Trophoblast cell (in vitro differentiated cells and primary cell): Measurements from ENCODE around the gene CDC42BPB.

ENCODE experiments used
- DNase-seq, 2 donors: peaks; one replicate each; pipeline ENCODE4 v3.0.0-alpha.2; 2016
- H2AFZ ChIP-seq: 2 replicates; pipeline ENCODE4 v1.6.1; 2013; ENCODE audit warnings: low read length, moderate library complexity, mild to moderate bottlenecking; ENCODE audit not compliant: insufficient read depth, poor library complexity
- H2AK5ac ChIP-seq: 2 replicates; pipeline ENCODE4 v1.6.1; 2013; ENCODE audit warnings: mild to moderate bottlenecking, low read length
- H2BK120ac ChIP-seq: 2 replicates; pipeline ENCODE4 v1.6.1; 2013; ENCODE audit warnings: low read length, mild to moderate bottlenecking, moderate library complexity; ENCODE audit not compliant: insufficient read depth, poor library complexity
- H2BK12ac ChIP-seq: 2 replicates; pipeline ENCODE4 v1.6.1; 2013; ENCODE audit warnings: mild to moderate bottlenecking, low read length, moderate library complexity
- H2BK5ac ChIP-seq: 2 replicates; pipeline ENCODE4 v1.6.1; 2013; ENCODE audit warnings: low read length, low read depth, moderate library complexity, mild to moderate bottlenecking; ENCODE audit not compliant: poor library complexity
- H3K14ac ChIP-seq: 2 replicates; pipeline ENCODE4 v1.6.1; 2013; ENCODE audit warnings: mild to moderate bottlenecking, low read length
- H3K18ac ChIP-seq: 2 replicates; pipeline ENCODE4 v1.6.1; 2013; ENCODE audit warnings: mild to moderate bottlenecking, low read length
- H3K23ac ChIP-seq: 2 replicates; pipeline ENCODE4 v1.6.1; 2013; ENCODE audit warnings: low read length
- H3K27ac ChIP-seq: 2 replicates; pipeline ENCODE4 v1.5.1; 2013; ENCODE audit warnings: low read depth, mild to moderate bottlenecking, inconsistent platforms, low read length, moderate library complexity
- H3K27me3 ChIP-seq: 2 replicates; pipeline ENCODE4 v1.6.1; 2013; ENCODE audit warnings: inconsistent platforms, mild to moderate bottlenecking, low read length, moderate library complexity; ENCODE audit not compliant: insufficient read depth
- H3K36me3 ChIP-seq, 2 experiments: 1 replicate in 1 of 2; 2 replicates in 1 of 2; pipeline ENCODE4 v1.6.1; 2013; ENCODE audit warnings: low read length in 2 of 2, mild to moderate bottlenecking in 2 of 2, moderate library complexity in 1 of 2; ENCODE audit not compliant: insufficient read depth in 2 of 2, control insufficient read depth in 1 of 2
- H3K4ac ChIP-seq: 2 replicates; pipeline ENCODE4 v1.6.1; 2013; ENCODE audit warnings: low read depth, mild to moderate bottlenecking, low read length, moderate library complexity
- H3K4me1 ChIP-seq, 2 experiments: 1 replicate in 1 of 2; 2 replicates in 1 of 2; pipeline ENCODE4 v1.6.1; 2013; ENCODE audit warnings: low read length in 2 of 2, mild to moderate bottlenecking in 2 of 2, moderate library complexity in 1 of 2; ENCODE audit not compliant: insufficient read depth in 2 of 2, control insufficient read depth in 1 of 2
- H3K4me2 ChIP-seq: 2 replicates; pipeline ENCODE4 v1.6.1; 2013; ENCODE audit warnings: inconsistent platforms, mild to moderate bottlenecking, low read length, moderate library complexity
- H3K4me3 ChIP-seq: 2 replicates; pipeline ENCODE4 v1.5.1; 2013; ENCODE audit warnings: mild to moderate bottlenecking, low read depth, low read length, inconsistent platforms
- H3K79me1 ChIP-seq: one replicate; pipeline ENCODE4 v1.6.1; 2013; ENCODE audit warnings: low read length
- H3K79me2 ChIP-seq: 2 replicates; pipeline ENCODE4 v1.6.1; 2013; ENCODE audit warnings: low read length, mild to moderate bottlenecking; ENCODE audit not compliant: control insufficient read depth, insufficient read depth, poor library complexity
- H3K9ac ChIP-seq: 2 replicates; pipeline ENCODE4 v1.6.1; 2013; ENCODE audit warnings: mild to moderate bottlenecking, low read length
- H3K9me3 ChIP-seq: 2 replicates; pipeline ENCODE4 v1.6.1; 2013; ENCODE audit warnings: low read depth, mild to moderate bottlenecking, control low read depth, inconsistent platforms, low read length; ENCODE audit not compliant: insufficient read depth
- H4K12ac ChIP-seq: 2 replicates; pipeline ENCODE4 v1.6.1; 2013; ENCODE audit warnings: low read depth, mild to moderate bottlenecking, low read length, moderate library complexity
- H4K8ac ChIP-seq: 2 replicates; pipeline ENCODE4 v1.6.1; 2013; ENCODE audit warnings: low read depth, mild to moderate bottlenecking, low read length, moderate library complexity
- H4K91ac ChIP-seq: one replicate; pipeline ENCODE4 v1.6.1; 2013; ENCODE audit warnings: low read depth, mild to moderate bottlenecking, low read length, moderate library complexity
- WGBS: extraction: QIAGEN DNeasy Blood & Tissue Kit; methylation state at CpG from one replicate; pipeline ENCODE4 v1.1.7; 2013; ENCODE audit warnings: missing lambda C conversion rate; ENCODE audit not compliant: insufficient read length, insufficient coverage; ENCODE audit errors: extremely low coverage; 5-methylcytosine and 5-hydroxymethylcytosine counted together

CDC42BPB gene

DNA sequence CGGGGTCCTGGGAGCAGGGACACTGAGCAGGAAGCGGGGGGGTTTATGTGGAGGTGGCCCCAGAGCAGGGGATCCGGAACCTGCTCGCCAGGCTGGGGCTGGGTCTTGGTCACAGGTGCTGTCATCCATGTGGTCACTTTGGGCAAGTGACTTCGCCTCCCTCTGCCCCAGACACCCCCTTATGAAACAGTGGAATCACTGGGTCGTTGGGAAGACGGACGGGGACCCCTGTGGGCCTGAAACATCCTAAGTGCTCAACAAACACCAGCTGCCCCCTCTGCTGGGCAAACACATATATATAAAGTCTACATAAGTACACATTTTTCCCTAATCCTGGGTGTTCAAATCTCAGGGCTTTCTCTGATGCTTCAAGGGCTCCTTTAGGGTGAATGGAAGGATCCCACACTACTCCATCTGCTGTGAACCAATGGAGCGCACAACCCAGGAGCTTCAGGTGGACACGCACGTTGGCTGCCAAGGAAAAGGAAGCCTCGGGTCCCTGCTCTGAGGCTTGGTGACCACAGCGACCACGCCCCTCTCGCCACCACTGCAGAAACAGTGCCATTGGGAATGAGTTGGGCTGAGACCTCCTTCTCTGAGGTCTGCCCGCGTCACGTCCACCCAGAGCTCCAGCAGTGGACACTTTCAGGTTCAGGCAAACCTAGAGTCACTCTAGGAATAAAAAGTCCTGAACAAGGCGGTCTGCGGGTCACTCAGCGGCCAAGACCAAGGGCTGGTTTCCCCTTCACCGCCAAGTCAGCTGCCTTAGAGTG, 54.6 kb downstream of the CDC42BPB start:
- H3K36me3 ChIP-seq, result peaks cover 54 to 64% of the 10 kb centered on the region in 2 experiments
- H3K27ac ChIP-seq, result no peak overlapping the region

DNA sequence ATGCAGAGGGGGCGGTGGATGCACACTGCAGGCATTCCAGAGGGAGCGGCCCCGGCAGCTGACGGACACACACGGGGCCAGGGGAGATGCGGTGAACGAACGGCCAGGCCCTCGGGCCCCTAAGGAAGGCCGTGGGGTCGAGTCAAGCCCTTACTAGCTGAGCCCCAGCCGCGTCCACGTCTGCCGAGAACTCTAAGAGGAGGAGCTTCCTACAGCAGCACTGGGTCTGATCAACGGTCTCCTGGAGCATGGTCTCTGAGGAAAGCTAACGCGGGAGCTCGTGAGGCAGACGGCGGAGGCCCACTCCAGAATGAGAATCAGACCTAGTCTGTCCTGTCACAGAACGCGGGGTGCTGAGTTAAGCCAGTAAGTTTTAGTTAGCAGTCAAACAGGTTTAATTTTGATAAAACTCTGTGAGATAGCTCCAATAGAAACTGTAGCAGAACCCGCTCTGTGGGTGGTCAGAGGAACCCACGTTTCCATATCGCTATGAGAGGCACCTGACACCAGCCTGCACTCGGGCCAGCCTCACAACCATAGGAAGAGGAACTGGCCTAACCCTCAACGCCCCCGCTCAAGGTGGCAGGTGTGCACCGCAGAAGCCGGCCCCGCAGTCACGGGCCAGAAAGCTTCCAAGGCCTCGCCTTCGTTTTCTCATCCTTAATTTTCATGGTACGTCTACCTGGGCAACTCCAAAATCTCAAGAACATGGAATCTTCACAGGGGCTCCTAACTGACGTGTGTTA, 55.5 kb downstream of the CDC42BPB start:
- no peaks in the 10 kb centered on the region for H3K27me3 ChIP-seq
- DNase-seq, result no peak
- peaks cover 2% of the 10 kb centered on the region for H3K9me3 ChIP-seq
- no peak overlapping the region for H3K18ac ChIP-seq
- H3K4ac ChIP-seq, result no peak overlapping the region
- H2AFZ ChIP-seq, result no peak overlapping the region
- H4K8ac ChIP-seq, result no peak overlapping the region
- no peak overlapping the region for H3K23ac ChIP-seq
- H4K12ac ChIP-seq, result no peak overlapping the region
- H2BK12ac ChIP-seq, result no peak overlapping the region
- no peak overlapping the region for H2BK5ac ChIP-seq
- H3K79me1 ChIP-seq, result no peaks in the 10 kb centered on the region
- H3K4me3 ChIP-seq, result no peak overlapping the region
- no peak overlapping the region for H3K14ac ChIP-seq
- H3K27ac ChIP-seq, result no peak overlapping the region
- WGBS, result no CpG with 5 or more reads among the region's 37 CpGs
- H3K4me2 ChIP-seq, result no peak overlapping the region
- H3K4me1 ChIP-seq, result no peaks in the 10 kb centered on the region
- no peak overlapping the region for H2AK5ac ChIP-seq
- H4K91ac ChIP-seq, result no peak overlapping the region
- no peaks in the 10 kb centered on the region for H3K79me2 ChIP-seq
- H2BK120ac ChIP-seq, result no peak overlapping the region
- H3K36me3 ChIP-seq, result peaks cover 49 to 62% of the 10 kb centered on the region in 2 experiments
- H3K9ac ChIP-seq, result no peak overlapping the region

More for the DNA sequence above, 54.6 kb downstream of the CDC42BPB start:
- H3K4me1 ChIP-seq, result no peaks in the 10 kb centered on the region
- no peak overlapping the region for H3K14ac ChIP-seq
- H4K8ac ChIP-seq, result no peak overlapping the region
- no peaks in the 10 kb centered on the region for H3K9me3 ChIP-seq
- H3K9ac ChIP-seq, result no peak overlapping the region
- no peaks in the 10 kb centered on the region for H3K27me3 ChIP-seq
- H2BK120ac ChIP-seq, result no peak overlapping the region
- H3K4me3 ChIP-seq, result no peak overlapping the region
- no peak overlapping the region for H4K12ac ChIP-seq
- H2AK5ac ChIP-seq, result no peak overlapping the region
- no CpG with 5 or more reads among the region's 22 CpGs for WGBS
- no peak overlapping the region for H2BK12ac ChIP-seq
- H3K23ac ChIP-seq, result no peak overlapping the region
- H3K4ac ChIP-seq, result no peak overlapping the region
- no peaks in the 10 kb centered on the region for H3K79me1 ChIP-seq
- no peak overlapping the region for H2AFZ ChIP-seq
- no peaks in the 10 kb centered on the region for H3K79me2 ChIP-seq
- no peak overlapping the region for H4K91ac ChIP-seq
- H3K4me2 ChIP-seq, result no peak overlapping the region
- DNase-seq, result no peak
- H2BK5ac ChIP-seq, result no peak overlapping the region
- no peak overlapping the region for H3K18ac ChIP-seq

DNA sequence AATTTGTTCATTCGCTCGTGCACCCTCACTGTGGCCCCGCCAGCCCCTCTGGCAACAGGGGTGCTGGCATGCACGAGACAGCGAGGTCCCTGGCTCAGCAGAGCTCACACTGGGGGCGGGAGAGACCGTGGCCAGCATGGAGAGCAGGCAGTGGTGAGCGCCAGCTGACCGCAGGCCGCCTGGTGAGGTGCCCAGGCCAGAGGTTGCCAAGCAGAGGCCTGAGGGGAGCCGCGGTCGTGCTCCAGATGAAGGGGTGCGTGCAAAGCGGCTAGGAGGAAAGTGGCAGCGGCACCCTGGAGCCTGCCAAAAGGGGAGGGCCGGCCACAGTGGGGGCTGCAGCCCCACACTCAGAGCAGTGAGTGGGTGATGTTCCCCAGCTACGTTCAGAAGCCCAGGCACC, 56.1 kb downstream of the CDC42BPB start:
- no peak overlapping the region for H2BK120ac ChIP-seq
- H3K14ac ChIP-seq, result no peak overlapping the region
- H3K27ac ChIP-seq, result no peak overlapping the region
- no peak overlapping the region for H3K4me3 ChIP-seq
- no peaks in the 10 kb centered on the region for H3K27me3 ChIP-seq
- H4K8ac ChIP-seq, result no peak overlapping the region
- no CpG with 5 or more reads among the region's 18 CpGs for WGBS
- H3K9ac ChIP-seq, result no peak overlapping the region
- H3K79me1 ChIP-seq, result no peaks in the 10 kb centered on the region
- H3K18ac ChIP-seq, result no peak overlapping the region
- no peak overlapping the region for H2BK5ac ChIP-seq
- no peaks in the 10 kb centered on the region for H3K4me1 ChIP-seq
- no peak overlapping the region for H2AK5ac ChIP-seq
- no peak overlapping the region for H3K4me2 ChIP-seq
- no peak overlapping the region for H3K4ac ChIP-seq
- H4K12ac ChIP-seq, result no peak overlapping the region
- no peak overlapping the region for H2AFZ ChIP-seq
- H3K23ac ChIP-seq, result no peak overlapping the region
- no peak overlapping the region for H4K91ac ChIP-seq
- peaks cover 48 to 62% of the 10 kb centered on the region in 2 experiments for H3K36me3 ChIP-seq
- H3K9me3 ChIP-seq, result peaks cover 2% of the 10 kb centered on the region
- no peak overlapping the region for H2BK12ac ChIP-seq
- DNase-seq, result no peak
- no peaks in the 10 kb centered on the region for H3K79me2 ChIP-seq

- Histone ChIP-seq H4K12ac (no peak overlapping the region), H3K9ac (no peak overlapping the region), H3K27me3 (no peaks in the 10 kb centered on the region), H2BK120ac (no peak overlapping the region), H3K79me2 (no peaks in the 10 kb centered on the region), H2AK5ac (no peak overlapping the region), H3K4me1 (no peaks in the 10 kb centered on the region), H3K27ac (no peak overlapping the region), H2BK12ac (no peak overlapping the region), H3K18ac (no peak overlapping the region), H3K36me3 (peaks cover 51 to 59% of the 10 kb centered on the region in 2 experiments), H4K91ac (no peak overlapping the region), H3K23ac (no peak overlapping the region), H2AFZ (no peak overlapping the region), H4K8ac (no peak overlapping the region), H3K4me3 (no peak overlapping the region), H3K4me2 (no peak overlapping the region), H3K9me3 (peaks cover 2% of the 10 kb centered on the region), H3K4ac (no peak overlapping the region), H3K14ac (no peak overlapping the region), H3K79me1 (no peaks in the 10 kb centered on the region), H2BK5ac (no peak overlapping the region)
- no CpG with 5 or more reads among the region's 21 CpGs for WGBS
- no peak for DNase-seq
Observed at GRCh38 chr14:103000291-103000921, 56.9 kb downstream of the CDC42BPB start.
